Suprapubic skin (tissue), 4 donors: Measurements from ENCODE around the gene MACO1. TPM values are rescaled to one million over a fixed set of nuclear protein-coding genes. Genes with fewer than 3 reads are reported as not detected.
A peak's percentile ranks its signal among the peaks of the same experiment; 100 is the strongest.

ENCODE experiments used
- DNase-seq, 2 donors: peaks; one replicate each; pipeline ENCODE4 v3.0.0-alpha.2; 2019; ENCODE audit warnings: low spot score in 2 of 2
- H3K27ac ChIP-seq: fragments of 200-600 bp; sonication (generic); one replicate; pipeline ENCODE4 v1.5.1; 2019
- H3K27me3 ChIP-seq: fragments of 200-600 bp; sonication (generic); one replicate; pipeline ENCODE4 v1.5.1; 2019
- H3K36me3 ChIP-seq: fragments of 200-600 bp; sonication (generic); one replicate; pipeline ENCODE4 v1.5.1; 2019
- H3K4me1 ChIP-seq: fragments of 200-600 bp; sonication (generic); one replicate; pipeline ENCODE4 v1.5.1; 2019
- H3K4me3 ChIP-seq: fragments of 200-600 bp; sonication (generic); one replicate; pipeline ENCODE4 v1.5.1; 2019; ENCODE audit warnings: mild to moderate bottlenecking
- H3K9me3 ChIP-seq: fragments of 200-600 bp; sonication (generic); one replicate; pipeline ENCODE4 v1.5.1; 2019
- EP300 ChIP-seq: sonication (generic); formaldehyde crosslinking; IDR thresholded peaks from one replicate; pipeline ENCODE4 v1.6.1; 2017; ENCODE audit warnings: antibody characterized with exemption
- POLR2A ChIP-seq, 2 donors: fragments of 450-650 bp; IDR thresholded peaks; one replicate each; pipeline ENCODE4 v1.6.1; 2017; ENCODE audit warnings: antibody characterized with exemption in 2 of 2, mild to moderate bottlenecking in 2 of 2, moderate library complexity in 2 of 2
- POLR2AphosphoS5 ChIP-seq, 3 donors: sonication (generic); formaldehyde crosslinking; IDR thresholded peaks; one replicate each; pipeline ENCODE4 v1.6.1; 2017; ENCODE audit warnings: antibody characterized with exemption in 3 of 3
- WGBS: methylation state at CpG from one replicate; pipeline ENCODE4 v1.1.5; 2018; 5-methylcytosine and 5-hydroxymethylcytosine counted together
- total RNA-seq, 4 donors: library from RNA; depleted of rRNA; stranded (reverse); fragments of >200 nt; gene quantifications; one replicate each; pipeline ENCODE4 v1.1.0, GENCODE V29; 2016
- TF ChIP-seq, protein P1 (sequence below), 2 donors: fragments of 200-600 bp in 1 of 2; fragments of 450-650 bp in 1 of 2; sonication (generic) in 1 of 2; IDR thresholded peaks; one replicate each; pipeline ENCODE4 v1.5.1; 2016 to 2019; ENCODE audit warnings: antibody characterized with exemption in 2 of 2, mild to moderate bottlenecking in 1 of 2, moderate library complexity in 1 of 2

MACO1 gene
- total RNA-seq, 4 donors from 2014 or later, result 13.2 to 22.0 (median 16.0) TPM

DNA sequence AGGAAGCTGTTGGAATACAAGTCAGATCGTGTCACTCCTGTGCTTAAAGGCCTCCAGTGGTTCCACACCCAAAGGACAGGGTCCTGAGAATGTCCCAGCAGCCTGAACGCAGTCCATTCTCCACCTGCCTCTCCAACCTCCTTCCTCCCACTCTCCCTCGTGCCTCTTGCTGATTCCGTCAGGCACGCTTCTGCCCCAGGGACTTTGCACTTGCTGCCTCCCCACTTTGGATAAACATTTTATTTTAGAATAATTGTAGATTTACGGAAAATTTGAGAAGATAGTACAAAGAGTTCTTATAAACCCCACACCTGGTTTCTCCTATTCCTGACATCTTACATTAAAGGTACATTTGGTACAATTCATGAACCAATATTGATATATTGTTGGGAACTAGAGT, 84.3 kb downstream of the MACO1 start:
- no peaks in the 10 kb centered on the region for H3K4me1 ChIP-seq
- 75% methylated on average over 6 of the region's 6 CpGs for WGBS
- H3K27me3 ChIP-seq, result no peaks in the 10 kb centered on the region
- H3K4me3 ChIP-seq, result no peak overlapping the region
- H3K27ac ChIP-seq, result no peak overlapping the region
- TF ChIP-seq POLR2A (IDR thresholded peaks at IDR 0.05) (no peak), EP300 (no peak), POLR2AphosphoS5 (IDR thresholded peaks at IDR 0.05) (no peak)
- TF ChIP-seq, protein P1, sequence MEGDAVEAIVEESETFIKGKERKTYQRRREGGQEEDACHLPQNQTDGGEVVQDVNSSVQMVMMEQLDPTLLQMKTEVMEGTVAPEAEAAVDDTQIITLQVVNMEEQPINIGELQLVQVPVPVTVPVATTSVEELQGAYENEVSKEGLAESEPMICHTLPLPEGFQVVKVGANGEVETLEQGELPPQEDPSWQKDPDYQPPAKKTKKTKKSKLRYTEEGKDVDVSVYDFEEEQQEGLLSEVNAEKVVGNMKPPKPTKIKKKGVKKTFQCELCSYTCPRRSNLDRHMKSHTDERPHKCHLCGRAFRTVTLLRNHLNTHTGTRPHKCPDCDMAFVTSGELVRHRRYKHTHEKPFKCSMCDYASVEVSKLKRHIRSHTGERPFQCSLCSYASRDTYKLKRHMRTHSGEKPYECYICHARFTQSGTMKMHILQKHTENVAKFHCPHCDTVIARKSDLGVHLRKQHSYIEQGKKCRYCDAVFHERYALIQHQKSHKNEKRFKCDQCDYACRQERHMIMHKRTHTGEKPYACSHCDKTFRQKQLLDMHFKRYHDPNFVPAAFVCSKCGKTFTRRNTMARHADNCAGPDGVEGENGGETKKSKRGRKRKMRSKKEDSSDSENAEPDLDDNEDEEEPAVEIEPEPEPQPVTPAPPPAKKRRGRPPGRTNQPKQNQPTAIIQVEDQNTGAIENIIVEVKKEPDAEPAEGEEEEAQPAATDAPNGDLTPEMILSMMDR (IDR thresholded peaks at IDR 0.05), result no peak
- H3K9me3 ChIP-seq, result no peaks in the 10 kb centered on the region
- DNase-seq, result peak in 1 of 2 donors; percentile 34
- no peaks in the 10 kb centered on the region for H3K36me3 ChIP-seq

DNA sequence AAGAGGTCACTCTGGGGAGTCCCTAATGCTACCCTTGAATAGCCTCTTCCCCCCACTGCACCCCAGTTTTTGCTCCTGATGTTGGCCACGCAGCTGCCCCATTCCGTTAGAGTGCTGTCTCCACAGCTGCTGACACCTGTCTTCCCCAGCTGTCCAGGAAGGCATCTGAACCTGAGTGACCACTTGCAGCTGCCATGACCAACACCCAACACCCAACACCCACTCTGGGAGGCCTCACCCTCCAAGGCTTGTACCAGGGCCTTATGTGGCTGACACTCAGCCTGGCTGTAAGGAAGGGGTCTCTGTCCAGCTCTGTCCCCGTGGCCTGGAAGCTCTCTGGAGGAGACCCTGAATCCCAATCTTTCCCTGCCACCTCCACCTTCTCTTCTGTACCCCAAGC, 86.0 kb downstream of the MACO1 start:
- WGBS, result 96% methylated on average over 3 of the region's 3 CpGs
- no peaks in the 10 kb centered on the region for H3K4me1 ChIP-seq
- no peak for DNase-seq
- TF ChIP-seq POLR2A (IDR thresholded peaks at IDR 0.05) (no peak), EP300 (no peak), POLR2AphosphoS5 (IDR thresholded peaks at IDR 0.05) (no peak)
- TF ChIP-seq, protein P1 (IDR thresholded peaks at IDR 0.05), result no peak
- no peaks in the 10 kb centered on the region for H3K9me3 ChIP-seq
- H3K36me3 ChIP-seq, result no peaks in the 10 kb centered on the region
- H3K27ac ChIP-seq, result no peak overlapping the region
- H3K4me3 ChIP-seq, result no peak overlapping the region
- no peaks in the 10 kb centered on the region for H3K27me3 ChIP-seq

DNA sequence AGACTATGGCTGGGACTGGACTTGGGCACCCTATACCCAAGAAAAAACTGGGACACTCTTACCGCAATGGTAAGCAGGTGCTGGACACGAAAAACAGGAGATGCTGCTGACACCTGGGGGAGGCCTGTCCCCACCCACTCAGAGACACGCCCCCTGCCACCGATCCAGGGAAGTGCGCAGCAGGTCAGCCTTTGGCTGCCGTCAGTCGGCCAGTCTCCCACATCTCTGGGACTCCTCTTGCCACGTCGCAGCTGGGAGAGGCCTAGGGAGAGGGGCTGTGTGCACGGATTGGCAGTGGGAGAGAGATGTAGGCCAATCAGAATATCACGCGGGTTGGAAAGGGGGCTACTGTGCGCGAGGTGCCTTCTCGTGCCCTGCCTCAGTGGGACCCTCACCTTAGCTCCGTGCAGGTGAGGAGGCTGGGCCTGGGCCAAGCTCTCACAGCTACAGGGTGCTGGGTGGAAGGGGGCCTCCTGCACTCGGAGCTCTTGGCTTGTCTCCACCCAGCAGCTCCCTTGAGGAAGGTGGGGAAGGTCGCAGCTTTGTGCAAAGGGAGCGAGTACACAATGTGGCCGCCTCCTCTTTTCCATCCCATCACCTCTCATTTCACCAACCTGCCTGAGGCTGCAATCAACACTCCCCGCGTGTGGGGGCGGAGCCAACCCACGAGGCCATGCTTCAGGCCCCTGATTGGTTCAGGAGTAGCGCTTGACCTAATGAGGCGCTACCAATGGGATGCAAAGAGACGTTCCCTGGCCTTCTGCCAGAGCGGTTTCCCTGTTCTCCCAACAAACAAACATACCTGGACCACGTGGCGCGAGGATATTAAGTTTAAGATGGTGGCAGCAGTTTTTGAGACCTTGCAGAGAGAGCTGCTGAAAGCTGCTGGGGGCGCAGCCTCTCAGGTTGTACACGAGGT, 87.0 kb downstream of the MACO1 start:
- no peaks in the 10 kb centered on the region for H3K27me3 ChIP-seq
- 79% methylated on average over 27 of the region's 33 CpGs for WGBS
- H3K4me1 ChIP-seq, result no peaks in the 10 kb centered on the region
- TF ChIP-seq POLR2AphosphoS5 (IDR thresholded peaks at IDR 0.05) (no peak), EP300 (no peak), POLR2A (IDR thresholded peaks at IDR 0.05) (no peak)
- TF ChIP-seq, protein P1 (IDR thresholded peaks at IDR 0.05), result no peak
- no peak for DNase-seq
- no peak overlapping the region for H3K4me3 ChIP-seq
- H3K27ac ChIP-seq, result no peak overlapping the region
- H3K36me3 ChIP-seq, result no peaks in the 10 kb centered on the region
- H3K9me3 ChIP-seq, result no peaks in the 10 kb centered on the region

DNA sequence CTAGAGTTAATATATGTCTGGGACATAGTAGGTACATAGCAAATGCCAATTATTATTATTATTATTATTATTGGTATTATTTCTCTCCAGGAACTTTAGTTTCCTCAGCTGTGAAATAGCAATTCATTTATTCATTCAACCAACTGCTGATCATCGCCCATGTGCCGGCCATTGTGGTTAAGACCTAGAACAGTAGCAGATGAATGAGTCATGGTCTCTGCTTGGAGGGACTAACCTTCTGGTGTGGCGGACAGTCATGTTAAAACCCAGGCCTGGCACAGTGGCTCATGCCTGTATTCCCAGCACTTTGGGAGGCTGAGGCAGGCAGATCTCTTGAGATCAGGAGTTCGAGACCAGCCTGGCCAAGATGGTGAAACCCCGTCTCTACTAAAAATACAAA, 88.9 kb downstream of the MACO1 start:
- no peak for DNase-seq
- TF ChIP-seq POLR2AphosphoS5 (IDR thresholded peaks at IDR 0.05), result no peak
- TF ChIP-seq, protein P1 (IDR thresholded peaks at IDR 0.05), result no peak
- TF ChIP-seq POLR2A (IDR thresholded peaks at IDR 0.05), result no peak
- TF ChIP-seq EP300, result no peak
- 90% methylated on average over 5 of the region's 5 CpGs for WGBS
- H3K4me3 ChIP-seq, result no peak overlapping the region
- H3K9me3 ChIP-seq, result no peaks in the 10 kb centered on the region
- peaks cover 4% of the 10 kb centered on the region for H3K27me3 ChIP-seq
- H3K36me3 ChIP-seq, result no peaks in the 10 kb centered on the region
- no peaks in the 10 kb centered on the region for H3K4me1 ChIP-seq
- H3K27ac ChIP-seq, result no peak overlapping the region

DNA sequence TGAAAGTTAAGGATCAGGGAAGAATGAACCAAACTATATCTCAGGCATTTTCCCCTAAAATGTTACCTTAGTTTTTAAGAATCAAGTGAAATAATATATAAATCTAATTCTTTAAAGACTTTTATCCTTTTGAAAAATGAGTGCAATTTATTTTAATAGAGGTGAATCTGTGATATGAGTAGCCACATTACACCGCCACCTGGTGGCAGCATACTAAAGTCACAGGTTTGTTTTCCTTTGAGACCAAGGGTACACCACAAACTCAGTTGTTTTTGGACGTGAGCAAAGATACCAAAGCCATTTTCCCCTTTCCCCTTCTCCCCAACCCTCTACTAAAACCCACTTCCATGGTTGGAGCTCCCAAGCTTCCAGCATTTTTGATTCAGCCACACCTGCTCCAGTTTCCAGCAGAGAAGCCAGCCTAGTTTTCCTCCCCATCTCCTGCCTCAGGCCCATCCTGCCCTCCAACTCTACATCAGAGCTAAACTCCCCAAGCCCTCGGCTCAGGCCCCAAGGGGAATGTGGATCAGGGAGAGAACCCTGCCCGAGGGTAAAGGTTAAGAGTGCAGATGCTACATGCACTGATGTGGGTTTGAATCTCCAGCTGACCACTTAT, 89.9 kb downstream of the MACO1 start:
- WGBS, result 10% methylated on average over 4 of the region's 4 CpGs
- Histone ChIP-seq H3K27ac (no peak overlapping the region), H3K36me3 (no peaks in the 10 kb centered on the region), H3K9me3 (no peaks in the 10 kb centered on the region), H3K27me3 (peaks cover 4% of the 10 kb centered on the region), H3K4me3 (no peak overlapping the region), H3K4me1 (no peaks in the 10 kb centered on the region)
- TF ChIP-seq POLR2A (IDR thresholded peaks at IDR 0.05) (no peak), EP300 (no peak), POLR2AphosphoS5 (IDR thresholded peaks at IDR 0.05) (no peak)
- TF ChIP-seq, protein P1 (IDR thresholded peaks at IDR 0.05), result peak; percentile 55 to 65
- DNase-seq, result peak in 1 of 2 donors; percentile 86
